SJSA1 (cell line): Measurements from ENCODE around the gene SNX6. TPM values are rescaled to one million over a fixed set of nuclear protein-coding genes. Genes with fewer than 3 reads are reported as not detected.
"Not testable (repeated sequence)": the region's sequence is repeated elsewhere in the genome, so short reads cannot be mapped to it uniquely, and the experiment has no call there.

ENCODE experiments used
- DNase-seq, 2 experiments: peaks; one replicate each; pipeline ENCODE4 v3.0.0-alpha.2; 2015 to 2020; ENCODE audit warnings: low spot score in 2 of 2, low read depth in 1 of 2
- H3K27ac ChIP-seq: fragments of 250-450 bp; sonication (Bioruptor Pico); 2 replicates; pipeline ENCODE4 v1.5.1; 2020; ENCODE audit warnings: mild to moderate bottlenecking, moderate library complexity
- H3K27me3 ChIP-seq: fragments of 250-450 bp; sonication (Bioruptor Pico); replicated peaks from 2 replicates; pipeline ENCODE4 v1.5.1; 2020; ENCODE audit warnings: mild to moderate bottlenecking, moderate library complexity
- H3K36me3 ChIP-seq: fragments of 250-450 bp; sonication (Bioruptor Pico); 2 replicates; pipeline ENCODE4 v1.5.1; 2020; ENCODE audit warnings: mild to moderate bottlenecking
- H3K4me1 ChIP-seq: fragments of 250-450 bp; sonication (Bioruptor Pico); replicated peaks from 2 replicates; pipeline ENCODE4 v1.6.1; 2021; ENCODE audit warnings: mild to moderate bottlenecking
- H3K4me3 ChIP-seq: fragments of 250-450 bp; sonication (Bioruptor Pico); 2 replicates; pipeline ENCODE4 v1.5.1; 2020; ENCODE audit warnings: mild to moderate bottlenecking
- H3K9me3 ChIP-seq: fragments of 250-450 bp; sonication (Bioruptor Pico); replicated peaks from 2 replicates; pipeline ENCODE4 v1.5.1; 2020; ENCODE audit warnings: mild to moderate bottlenecking
- total RNA-seq: library from RNA; depleted of rRNA; stranded (reverse); fragments of >200 nt; shearing (Covaris generic); gene quantifications from 2 replicates; pipeline ENCODE4 v1.2.3, GENCODE V29; 2014

SNX6 gene
- total RNA-seq, 1 experiment from 2014 or later, result 199 TPM

DNA sequence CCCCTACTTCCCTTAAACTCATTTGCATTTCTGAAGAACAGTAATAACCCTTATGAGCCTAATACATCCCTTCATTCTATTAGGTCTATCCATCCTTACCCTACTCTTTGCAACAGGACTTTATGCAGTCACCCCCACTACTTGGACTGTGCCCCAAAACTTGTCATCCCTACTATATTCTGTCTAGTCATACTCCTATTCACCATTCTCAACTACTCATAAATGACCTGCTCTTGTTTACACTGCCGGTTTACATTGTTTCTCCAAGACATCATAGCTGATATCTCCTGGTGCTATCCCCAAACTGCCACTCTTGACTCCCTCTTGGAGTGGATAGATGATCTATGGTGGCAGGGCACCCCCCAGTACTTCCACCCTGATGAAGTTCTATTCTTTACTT lies 22.4 kb upstream of the SNX6 start:
- H3K4me3 ChIP-seq, H3K27me3 ChIP-seq, H3K9me3 ChIP-seq, H3K27ac ChIP-seq, DNase-seq, H3K36me3 ChIP-seq: not testable (repeated sequence)
- peaks cover 15% of the 10 kb centered on the region for H3K4me1 ChIP-seq

GRCh38 chr14:34650786-34651584 lies 21.0 kb upstream of the SNX6 start:
- Histone ChIP-seq H3K9me3 (peaks cover 4% of the 10 kb centered on the region; the same call in 1 of the 2 replicates), H3K27ac (no peak overlapping the region), H3K4me1 (peaks cover 15% of the 10 kb centered on the region), H3K4me3 (no peak overlapping the region), H3K27me3 (no peaks in the 10 kb centered on the region), H3K36me3 (no peaks in the 10 kb centered on the region)
- no peak for DNase-seq

- H3K9me3 ChIP-seq, DNase-seq: not testable (repeated sequence)
These were observed 20.1 kb upstream of the SNX6 start for GRCh38 chr14:34650006-34650405.

GRCh38 chr14:34649344-34649743 lies 19.4 kb upstream of the SNX6 start:
- no peak overlapping the region for H3K27ac ChIP-seq
- peaks cover 15% of the 10 kb centered on the region for H3K4me1 ChIP-seq
- no peaks in the 10 kb centered on the region for H3K36me3 ChIP-seq
- H3K4me3 ChIP-seq, result no peak overlapping the region
- no peak for DNase-seq
- peaks cover 4% of the 10 kb centered on the region; the same call in 1 of the 2 replicates for H3K9me3 ChIP-seq
- H3K27me3 ChIP-seq, result no peaks in the 10 kb centered on the region

More at GRCh38 chr14:34650006-34650405, 20.1 kb upstream of the SNX6 start:
- H3K36me3 ChIP-seq, H3K4me3 ChIP-seq, H3K27ac ChIP-seq, H3K27me3 ChIP-seq: not testable (repeated sequence)
- H3K4me1 ChIP-seq, result peaks cover 15% of the 10 kb centered on the region

DNA sequence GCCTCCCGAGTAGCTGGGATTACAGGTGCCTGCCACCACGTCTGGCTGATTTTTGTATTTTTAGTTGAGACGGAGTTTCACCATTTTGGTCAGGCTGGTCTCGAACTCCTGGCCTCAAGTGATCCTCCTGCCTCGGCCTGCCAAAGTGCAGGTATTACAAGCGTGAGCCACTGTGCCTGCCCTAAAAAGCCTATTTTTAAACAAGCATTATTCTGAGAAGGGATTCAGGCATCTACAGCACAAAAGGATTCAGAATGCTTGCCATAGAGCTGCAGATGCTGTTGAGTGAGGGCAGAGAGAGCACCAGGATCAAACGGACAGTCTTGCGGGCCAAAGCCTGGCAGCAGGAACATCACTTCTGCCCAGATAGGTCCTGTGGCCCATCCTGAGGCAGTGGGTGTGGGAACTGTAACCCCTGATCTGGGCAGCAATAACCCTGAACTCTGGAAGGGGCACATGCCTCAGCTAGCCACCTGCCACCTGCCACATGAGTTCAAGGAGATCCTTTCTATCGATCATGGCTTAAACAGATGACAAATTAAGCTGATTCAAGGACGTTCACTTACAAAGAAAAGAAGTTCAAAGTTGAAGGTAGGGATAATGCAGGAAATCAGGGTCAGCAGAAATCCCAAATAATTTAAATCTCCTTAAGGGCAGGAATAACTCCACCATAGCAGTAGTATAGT lies 16.8 kb upstream of the SNX6 start:
- H3K27me3 ChIP-seq, result no peaks in the 10 kb centered on the region
- peaks cover 4% of the 10 kb centered on the region; the same call in 1 of the 2 replicates for H3K9me3 ChIP-seq
- peaks cover 15% of the 10 kb centered on the region for H3K4me1 ChIP-seq
- H3K27ac ChIP-seq, result no peak overlapping the region
- no peak overlapping the region for H3K4me3 ChIP-seq
- no peaks in the 10 kb centered on the region for H3K36me3 ChIP-seq
- no peak for DNase-seq

DNA sequence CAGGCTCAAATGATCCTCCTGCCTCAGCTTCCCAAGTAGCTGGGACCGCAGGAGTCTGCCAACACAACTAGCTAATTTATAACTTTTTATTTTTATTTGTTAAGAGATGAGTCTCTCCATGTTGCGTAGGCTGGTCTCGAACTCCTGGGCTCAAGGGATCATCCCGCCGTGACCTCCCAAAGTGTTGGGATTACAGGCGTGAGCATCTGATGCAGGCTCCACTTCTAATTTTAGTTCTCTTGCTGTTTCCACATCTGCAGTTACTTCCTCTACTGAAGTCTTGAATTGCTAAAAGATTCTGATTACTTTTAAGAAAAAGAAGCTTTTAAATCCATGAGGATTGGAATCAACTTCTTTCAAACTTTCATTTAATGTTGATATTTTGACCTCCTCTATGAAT lies 13.4 kb upstream of the SNX6 start:
- H3K27ac ChIP-seq, result no peak overlapping the region
- H3K9me3 ChIP-seq, result no peaks in the 10 kb centered on the region
- no peaks in the 10 kb centered on the region for H3K27me3 ChIP-seq
- no peaks in the 10 kb centered on the region for H3K36me3 ChIP-seq
- no peak for DNase-seq
- no peaks in the 10 kb centered on the region for H3K4me1 ChIP-seq
- no peak overlapping the region for H3K4me3 ChIP-seq

DNA sequence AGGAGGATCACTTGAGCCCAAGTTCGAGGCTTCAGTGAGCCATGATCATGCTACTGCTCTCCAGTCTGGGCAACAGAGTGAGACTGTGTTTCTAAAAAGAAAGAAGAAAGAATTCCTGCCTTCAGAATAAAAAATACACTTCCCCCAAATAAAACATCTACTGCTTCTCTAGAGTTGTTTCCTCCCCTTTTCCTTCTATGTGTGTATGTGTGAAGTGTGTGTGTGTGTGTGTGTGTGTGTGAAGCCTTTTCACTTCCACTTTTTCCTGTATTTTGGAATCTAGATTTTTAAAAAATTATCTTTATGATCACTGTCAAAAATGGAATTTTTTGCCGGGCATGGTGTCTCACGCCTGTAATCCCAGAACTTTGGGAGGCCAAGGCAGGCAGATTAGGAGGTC lies 12.6 kb upstream of the SNX6 start:
- Histone ChIP-seq H3K4me3 (no peak overlapping the region), H3K36me3 (no peaks in the 10 kb centered on the region), H3K4me1 (no peaks in the 10 kb centered on the region), H3K27ac (no peak overlapping the region), H3K27me3 (no peaks in the 10 kb centered on the region), H3K9me3 (no peaks in the 10 kb centered on the region)
- DNase-seq, result no peak

DNA sequence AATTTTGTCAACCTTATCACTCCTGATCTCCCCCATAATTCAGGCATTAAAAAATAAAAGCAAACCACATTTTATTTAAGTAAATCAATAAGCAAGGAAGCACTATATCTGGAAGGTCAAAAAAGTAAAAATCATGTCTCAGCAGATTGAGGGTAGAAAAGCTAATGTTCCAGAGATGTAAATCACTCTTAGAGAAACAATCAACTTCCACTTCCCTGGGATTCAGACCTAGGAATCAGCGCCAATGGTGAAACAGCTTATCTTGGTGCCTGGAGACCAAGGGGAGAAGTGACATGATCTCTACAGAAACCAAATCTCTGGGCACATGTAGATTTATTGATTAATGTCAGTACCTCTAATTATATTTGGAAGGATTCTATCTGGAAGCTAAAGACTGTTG lies 10.9 kb upstream of the SNX6 start:
- Histone ChIP-seq H3K9me3 (no peaks in the 10 kb centered on the region), H3K36me3 (no peaks in the 10 kb centered on the region), H3K4me3 (no peak overlapping the region), H3K27ac (no peak overlapping the region), H3K27me3 (no peaks in the 10 kb centered on the region), H3K4me1 (no peaks in the 10 kb centered on the region)
- DNase-seq, result no peak

- not testable (repeated sequence) for H3K4me1 ChIP-seq, H3K4me3 ChIP-seq, H3K27me3 ChIP-seq, H3K27ac ChIP-seq, H3K9me3 ChIP-seq, DNase-seq, H3K36me3 ChIP-seq
These were observed 4.4 kb upstream of the SNX6 start for GRCh38 chr14:34634360-34634771.

- no peak overlapping the region for H3K4me3 ChIP-seq
- no peaks in the 10 kb centered on the region for H3K27me3 ChIP-seq
- peaks cover 10% of the 10 kb centered on the region for H3K4me1 ChIP-seq
- H3K36me3 ChIP-seq, result peaks cover 7% of the 10 kb centered on the region
- H3K9me3 ChIP-seq, result no peaks in the 10 kb centered on the region
- DNase-seq, result no peak
- no peak overlapping the region for H3K27ac ChIP-seq
These were observed 3.8 kb upstream of the SNX6 start for GRCh38 chr14:34633742-34634141.

GRCh38 chr14:34632411-34632978 lies 2.5 kb upstream of the SNX6 start:
- no peak overlapping the region for H3K4me3 ChIP-seq
- H3K9me3 ChIP-seq, result no peaks in the 10 kb centered on the region
- H3K27me3 ChIP-seq, result no peaks in the 10 kb centered on the region
- DNase-seq, result no peak
- peaks cover 11% of the 10 kb centered on the region for H3K36me3 ChIP-seq
- H3K4me1 ChIP-seq, result peaks cover 14% of the 10 kb centered on the region
- no peak overlapping the region for H3K27ac ChIP-seq

GRCh38 chr14:34629344-34629656 lies 648 bp downstream of the SNX6 start:
- Histone ChIP-seq H3K27ac (peak overlapping the region; percentile 83), H3K4me3 (peak overlapping the region; percentile 97), H3K27me3 (no peaks in the 10 kb centered on the region), H3K9me3 (no peaks in the 10 kb centered on the region), H3K4me1 (peaks cover 14% of the 10 kb centered on the region), H3K36me3 (peaks cover 16% of the 10 kb centered on the region)
- no peak for DNase-seq

DNA sequence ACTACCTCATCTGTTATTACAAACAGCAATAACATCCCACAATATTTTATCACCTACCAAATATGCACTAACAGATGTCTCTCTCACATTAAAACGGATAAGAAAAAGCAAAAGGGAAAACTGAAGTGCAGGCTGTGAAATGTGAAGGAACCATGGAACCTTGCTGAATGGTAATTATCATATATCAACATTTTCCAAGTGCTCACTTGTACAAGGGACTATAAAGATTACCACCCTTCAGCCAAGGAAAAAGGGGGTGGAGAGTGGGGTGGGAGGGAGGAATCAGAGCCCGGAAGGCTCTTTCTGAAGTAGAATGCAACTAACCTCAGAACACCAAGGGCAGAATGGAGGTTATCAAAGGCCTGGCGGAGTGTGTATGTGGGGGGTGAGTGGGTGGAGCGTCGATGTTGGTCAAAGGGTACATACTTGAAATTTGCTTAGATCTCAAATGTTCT lies 1.2 kb downstream of the SNX6 start:
- Histone ChIP-seq H3K27me3 (no peaks in the 10 kb centered on the region), H3K27ac (no peak overlapping the region), H3K4me3 (peak overlapping the region; percentile 97; the same call in 1 of the 2 replicates), H3K36me3 (peaks cover 19% of the 10 kb centered on the region), H3K4me1 (peaks cover 14% of the 10 kb centered on the region), H3K9me3 (no peaks in the 10 kb centered on the region)
- no peak for DNase-seq

DNA sequence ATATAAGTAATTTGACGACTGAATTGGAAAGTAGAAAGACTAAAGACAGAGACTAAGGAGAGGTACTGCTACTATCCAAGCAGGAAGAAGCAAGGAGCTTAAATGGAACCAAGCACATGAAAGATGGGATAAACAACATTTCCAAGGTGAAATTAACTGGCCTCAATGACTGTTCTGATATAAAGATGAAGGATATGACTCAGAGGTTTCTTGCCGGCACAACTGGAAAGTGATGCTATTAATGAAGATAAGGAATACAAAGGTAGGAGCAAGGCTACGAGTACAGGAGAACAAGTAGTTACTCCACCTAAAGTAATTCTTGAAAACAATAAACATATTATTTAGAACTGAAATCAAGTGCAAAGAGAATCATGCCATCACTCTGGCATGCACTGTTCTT lies 6.4 kb downstream of the SNX6 start:
- Histone ChIP-seq H3K4me3 (no peak overlapping the region), H3K36me3 (peaks cover 39% of the 10 kb centered on the region), H3K27me3 (no peaks in the 10 kb centered on the region), H3K4me1 (peaks cover 2% of the 10 kb centered on the region), H3K27ac (no peak overlapping the region), H3K9me3 (no peaks in the 10 kb centered on the region)
- no peak for DNase-seq
